H1 (cell line): Measurements from ENCODE around the gene LBH.

Experiments
- CHD2 ChIP-seq: IDR thresholded peaks from 2 replicates; pipeline ENCODE4 v1.6.1; 2012; ENCODE audit warnings: low read length, improper control_type of control experiment
- CTCF ChIP-seq, 3 experiments: IDR thresholded peaks; 1 replicate in 2 of 3; 2 replicates in 1 of 3; pipeline versions ENCODE4 v1.5.1 to v1.6.1; 2011; ENCODE audit warnings: low read length in 3 of 3, mild to moderate bottlenecking in 3 of 3, inconsistent platforms in 2 of 3, low read depth in 1 of 3, moderate library complexity in 1 of 3; ENCODE audit not compliant: insufficient read depth in 1 of 3; ENCODE audit errors: control extremely low read depth in 1 of 3
- KDM1A ChIP-seq: fragments of 200-600, 300-600 bp; sonication (generic); IDR thresholded peaks from 2 replicates; pipeline ENCODE4 v1.7.1; 2016; ENCODE audit warnings: mild to moderate bottlenecking, low read length, borderline replicate concordance
- KDM5A ChIP-seq: fragments of 200-600 bp; IDR thresholded peaks from 2 replicates; pipeline ENCODE4 v1.7.1; 2012; ENCODE audit warnings: mild to moderate bottlenecking, low read length, inconsistent platforms, mixed read lengths
- MAX ChIP-seq: IDR thresholded peaks from 2 replicates; pipeline ENCODE4 v1.6.1; 2012; ENCODE audit warnings: inconsistent platforms
- NRF1 ChIP-seq: IDR thresholded peaks from 2 replicates; pipeline ENCODE4 v1.6.1; 2011; ENCODE audit warnings: mild to moderate bottlenecking, low read depth, low read length, improper control_type of control experiment
- PHF8 ChIP-seq: fragments of 200-600 bp; sonication (generic); conservative IDR thresholded peaks from 2 replicates; pipeline ENCODE4 v1.7.1; 2012; ENCODE audit warnings: low read depth, mild to moderate bottlenecking, inconsistent platforms, low read length, moderate library complexity
- RFX5 ChIP-seq: IDR thresholded peaks from 2 replicates; pipeline ENCODE4 v1.6.1; 2011; ENCODE audit warnings: low read depth, low read length, improper control_type of control experiment, borderline replicate concordance
- SIRT6 ChIP-seq: IDR thresholded peaks from one replicate; pipeline ENCODE4 v1.7.1; 2012; ENCODE audit warnings: low read length, inconsistent platforms
- YY1 ChIP-seq: IDR thresholded peaks from 2 replicates; pipeline ENCODE4 v1.6.1; 2011; ENCODE audit warnings: low read depth, mild to moderate bottlenecking, low read length
- TF ChIP-seq, protein P1 (sequence below): IDR thresholded peaks from 2 replicates; pipeline ENCODE4 v1.6.1; 2011; ENCODE audit warnings: low read depth, mild to moderate bottlenecking, low read length; ENCODE audit not compliant: insufficient read depth

- no peak for TF ChIP-seq PHF8
- TF ChIP-seq NRF1, result no peak
- TF ChIP-seq CHD2, result no peak
- TF ChIP-seq, protein P1, sequence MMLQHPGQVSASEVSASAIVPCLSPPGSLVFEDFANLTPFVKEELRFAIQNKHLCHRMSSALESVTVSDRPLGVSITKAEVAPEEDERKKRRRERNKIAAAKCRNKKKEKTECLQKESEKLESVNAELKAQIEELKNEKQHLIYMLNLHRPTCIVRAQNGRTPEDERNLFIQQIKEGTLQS, result no peak
- TF ChIP-seq YY1, result no peak
- no peak for TF ChIP-seq MAX
- TF ChIP-seq CTCF (IDR thresholded peaks at IDR 0.05; ENCODE audit: control extremely low read depth in 1 of 3, insufficient read depth in 1 of 3, low read depth in 1 of 3, low read length in 3 of 3), result no peak
- no peak for TF ChIP-seq SIRT6
- no peak for TF ChIP-seq KDM1A
- TF ChIP-seq KDM5A, result no peak
- no peak for TF ChIP-seq RFX5
These were observed 76.9 kb downstream of the LBH start for GRCh38 chr2:30308280-30308679.
